ENCODE results near the gene JPH2.

The JPH2 gene

GRCh38 chr20:44084439-44084838, 102.5 kb downstream of the JPH2 start:
- no peak for TF ChIP-seq CTCF (IDR thresholded peaks at IDR 0.05; ENCODE audit: low read depth, low read length, missing control alignments)
- H3K4me3 ChIP-seq (ENCODE audit: low read depth, low read length): no peak overlapping the region
- no peak for DNase-seq (ENCODE audit: low read depth)

- TF ChIP-seq CTCF (IDR thresholded peaks at IDR 0.05; ENCODE audit: low read depth, low read length, missing control alignments): no peak
- DNase-seq (ENCODE audit: low read depth): no peak
- no peak overlapping the region for H3K4me3 ChIP-seq (ENCODE audit: low read depth, low read length)
Observed at GRCh38 chr20:44083220-44083933, 103.6 kb downstream of the JPH2 start.

- no peak overlapping the region for H3K4me3 ChIP-seq (ENCODE audit: low read depth, low read length)
- no peak for TF ChIP-seq CTCF (IDR thresholded peaks at IDR 0.05; ENCODE audit: low read depth, low read length, missing control alignments)
- no peak for DNase-seq (ENCODE audit: low read depth)
Observed at GRCh38 chr20:44081888-44082287, 105.1 kb downstream of the JPH2 start.

GRCh38 chr20:44081476-44081875, 105.5 kb downstream of the JPH2 start:
- TF ChIP-seq CTCF (IDR thresholded peaks at IDR 0.05; ENCODE audit: low read depth, low read length, missing control alignments): no peak
- no peak for DNase-seq (ENCODE audit: low read depth)
- H3K4me3 ChIP-seq (ENCODE audit: low read depth, low read length): no peak overlapping the region

GRCh38 chr20:44080646-44081267, 106.2 kb downstream of the JPH2 start:
- peak; percentile 55 for DNase-seq (ENCODE audit: low read depth)
- H3K4me3 ChIP-seq (ENCODE audit: low read depth, low read length): no peak overlapping the region
- TF ChIP-seq CTCF (IDR thresholded peaks at IDR 0.05; ENCODE audit: low read depth, low read length, missing control alignments): peak; percentile 98

GRCh38 chr20:44080064-44080463, 106.9 kb downstream of the JPH2 start:
- TF ChIP-seq CTCF (IDR thresholded peaks at IDR 0.05; ENCODE audit: low read depth, low read length, missing control alignments): no peak
- no peak for DNase-seq (ENCODE audit: low read depth)
- no peak overlapping the region for H3K4me3 ChIP-seq (ENCODE audit: low read depth, low read length)

- H3K4me3 ChIP-seq (ENCODE audit: low read depth, low read length): no peak overlapping the region
- no peak for TF ChIP-seq CTCF (IDR thresholded peaks at IDR 0.05; ENCODE audit: low read depth, low read length, missing control alignments)
- DNase-seq (ENCODE audit: low read depth): no peak
Observed at GRCh38 chr20:44079291-44079690, 107.7 kb downstream of the JPH2 start.

Data from GM12864 (cell line).